ENCODE results near the gene SLC35B1. TPM values are rescaled to one million over a fixed set of nuclear protein-coding genes. Genes with fewer than 3 reads are reported as not detected.

Gene SLC35B1
- total RNA-seq, 1 donor from 2014 or later = 45.2 TPM

GRCh38 chr17:49691086-49691676, 16.6 kb downstream of the SLC35B1 start:
- DNase-seq (ENCODE audit: low spot score) = peak; percentile 37
- peaks cover 48% of the 10 kb centered on the region for H3K4me1 Mint-ChIP-seq (ENCODE audit: low read depth)
- H3K36me3 Mint-ChIP-seq (ENCODE audit: low read depth) = no peaks in the 10 kb centered on the region
- H3K4me3 Mint-ChIP-seq (ENCODE audit: unreplicated experiment) = no peak overlapping the region
- no peaks in the 10 kb centered on the region for H3K9me3 Mint-ChIP-seq (ENCODE audit: low read depth)
- no peaks in the 10 kb centered on the region for H3K27me3 Mint-ChIP-seq (ENCODE audit: low read depth)
- peak overlapping the region; percentile 94 for H3K27ac Mint-ChIP-seq (ENCODE audit: unreplicated experiment)
- TF ChIP-seq CTCF (IDR thresholded peaks at IDR 0.05) = no peak

GRCh38 chr17:49690256-49690655, 17.5 kb downstream of the SLC35B1 start:
- H3K9me3 Mint-ChIP-seq (ENCODE audit: low read depth) = no peaks in the 10 kb centered on the region
- H3K4me3 Mint-ChIP-seq (ENCODE audit: unreplicated experiment) = no peak overlapping the region
- H3K27me3 Mint-ChIP-seq (ENCODE audit: low read depth) = no peaks in the 10 kb centered on the region
- H3K27ac Mint-ChIP-seq (ENCODE audit: unreplicated experiment) = no peak overlapping the region
- no peak for TF ChIP-seq CTCF (IDR thresholded peaks at IDR 0.05)
- no peak for DNase-seq (ENCODE audit: low spot score)
- H3K36me3 Mint-ChIP-seq (ENCODE audit: low read depth) = no peaks in the 10 kb centered on the region
- H3K4me1 Mint-ChIP-seq (ENCODE audit: low read depth) = peaks cover 46% of the 10 kb centered on the region

- no peak for DNase-seq (ENCODE audit: low spot score)
- H3K27ac Mint-ChIP-seq (ENCODE audit: unreplicated experiment) = peak overlapping the region; percentile 15
Observed at GRCh38 chr17:49688848-49689247, 18.9 kb downstream of the SLC35B1 start.

GRCh38 chr17:49687878-49688491, 19.8 kb downstream of the SLC35B1 start:
- TF ChIP-seq CTCF (IDR thresholded peaks at IDR 0.05) = no peak
- Mint-ChIP-seq H3K27me3 (ENCODE audit: low read depth) (no peaks in the 10 kb centered on the region), H3K4me1 (ENCODE audit: low read depth) (peaks cover 42% of the 10 kb centered on the region), H3K27ac (ENCODE audit: unreplicated experiment) (peak overlapping the region; percentile 69), H3K36me3 (ENCODE audit: low read depth) (no peaks in the 10 kb centered on the region), H3K4me3 (ENCODE audit: unreplicated experiment) (no peak overlapping the region), H3K9me3 (ENCODE audit: low read depth) (no peaks in the 10 kb centered on the region)
- peak; percentile 9 for DNase-seq (ENCODE audit: low spot score)

More at GRCh38 chr17:49688848-49689247, 18.9 kb downstream of the SLC35B1 start:
- no peak for TF ChIP-seq CTCF (IDR thresholded peaks at IDR 0.05)
- Mint-ChIP-seq H3K4me1 (ENCODE audit: low read depth) (peaks cover 42% of the 10 kb centered on the region), H3K4me3 (ENCODE audit: unreplicated experiment) (no peak overlapping the region), H3K27me3 (ENCODE audit: low read depth) (no peaks in the 10 kb centered on the region), H3K36me3 (ENCODE audit: low read depth) (no peaks in the 10 kb centered on the region), H3K9me3 (ENCODE audit: low read depth) (no peaks in the 10 kb centered on the region)

- DNase-seq (ENCODE audit: low spot score) = no peak
- Mint-ChIP-seq H3K27me3 (ENCODE audit: low read depth) (no peaks in the 10 kb centered on the region), H3K4me3 (ENCODE audit: unreplicated experiment) (no peak overlapping the region), H3K27ac (ENCODE audit: unreplicated experiment) (no peak overlapping the region), H3K9me3 (ENCODE audit: low read depth) (no peaks in the 10 kb centered on the region), H3K36me3 (ENCODE audit: low read depth) (no peaks in the 10 kb centered on the region), H3K4me1 (ENCODE audit: low read depth) (peaks cover 11% of the 10 kb centered on the region)
- TF ChIP-seq CTCF (IDR thresholded peaks at IDR 0.05) = no peak
Observed at GRCh38 chr17:49681106-49681979, 26.4 kb downstream of the SLC35B1 start.

All from chondrocyte (in vitro differentiated cells).